Tibial nerve (tissue), 4 donors: ENCODE data around the gene DNTTIP2. TPM values are rescaled to one million over a fixed set of nuclear protein-coding genes. Genes with fewer than 3 reads are reported as not detected.

Experiments used
- DNase-seq, 2 donors: peaks; one replicate each; pipeline ENCODE4 v3.0.0-alpha.2; 2019; ENCODE audit warnings: low spot score in 2 of 2
- H3K27ac ChIP-seq, 4 donors: fragments of 200-600 bp; sonication (generic) in 3 of 4; one replicate each; pipeline ENCODE4 v1.5.1; 2017 to 2019; ENCODE audit warnings: mild to moderate bottlenecking in 1 of 4
- H3K27me3 ChIP-seq, 2 donors: fragments of 200-600 bp; sonication (generic) in 1 of 2; one replicate each; pipeline versions ENCODE4 v1.5.1 to v1.6.0; 2017 to 2019
- H3K36me3 ChIP-seq, 3 donors: fragments of 200-600 bp; sonication (generic); one replicate each; pipeline ENCODE4 v1.5.1; 2018 to 2019
- H3K4me1 ChIP-seq, 4 donors: fragments of 200-600 bp; sonication (generic) in 3 of 4; one replicate each; pipeline ENCODE4 v1.5.1; 2017 to 2019
- H3K4me3 ChIP-seq, 4 donors: fragments of 200-600 bp; sonication (generic) in 3 of 4; one replicate each; pipeline ENCODE4 v1.5.1; 2017 to 2019; ENCODE audit warnings: mild to moderate bottlenecking in 1 of 4, moderate library complexity in 1 of 4
- H3K9me3 ChIP-seq, 4 donors: fragments of 200-600 bp; sonication (generic) in 3 of 4; one replicate each; pipeline ENCODE4 v1.5.1; 2017 to 2019
- CTCF ChIP-seq, 5 experiments: fragments of 200-600 bp in 3 of 5; fragments of 450-650 bp in 2 of 5; sonication (generic) in 3 of 5; IDR thresholded peaks; one replicate each; pipeline ENCODE4 v1.5.1; 2016 to 2019; ENCODE audit warnings: antibody characterized with exemption in 5 of 5, mild to moderate bottlenecking in 3 of 5, moderate library complexity in 2 of 5
- EP300 ChIP-seq, 2 donors: sonication (generic); formaldehyde crosslinking; IDR thresholded peaks; one replicate each; pipeline ENCODE4 v1.6.1; 2017; ENCODE audit warnings: antibody characterized with exemption in 2 of 2, mild to moderate bottlenecking in 1 of 2
- POLR2A ChIP-seq, 2 donors: fragments of 450-650 bp; IDR thresholded peaks; one replicate each; pipeline ENCODE4 v1.6.1; 2017; ENCODE audit warnings: antibody characterized with exemption in 2 of 2, mild to moderate bottlenecking in 2 of 2, moderate library complexity in 2 of 2
- WGBS, 2 donors: methylation state at CpG; one replicate each; pipeline ENCODE4 v1.1.5; 2018; 5-methylcytosine and 5-hydroxymethylcytosine counted together
- total RNA-seq, 4 donors: library from RNA; depleted of rRNA; stranded (reverse); fragments of >200 nt; gene quantifications; one replicate each; pipeline ENCODE4 v1.1.0, GENCODE V29; 2016

DNTTIP2 gene
- total RNA-seq, 4 donors from 2014 or later, result 11.8 to 36.5 (median 21.3) TPM

- Histone ChIP-seq H3K9me3 (peaks cover 0 to 11% (median 0%) of the 10 kb centered on the region in 4 donors), H3K27ac (no peak overlapping the region), H3K4me3 (no peak overlapping the region), H3K27me3 (no peaks in the 10 kb centered on the region), H3K4me1 (peaks cover 0 to 40% (median 11%) of the 10 kb centered on the region in 4 donors), H3K36me3 (no peaks in the 10 kb centered on the region)
- no peak for TF ChIP-seq POLR2A (IDR thresholded peaks at IDR 0.05)
- TF ChIP-seq EP300 (IDR thresholded peaks at IDR 0.05), result no peak
- no peak for DNase-seq
- WGBS, 2 donors, result 69 to 71% methylated on average over 3 of the region's 3 CpGs
Measured at GRCh38 chr1:93906480-93906879, 27.5 kb upstream of the DNTTIP2 start.

GRCh38 chr1:93905734-93906133, 26.7 kb upstream of the DNTTIP2 start:
- TF ChIP-seq EP300 (IDR thresholded peaks at IDR 0.05) (no peak), CTCF (IDR thresholded peaks at IDR 0.05) (no peak), POLR2A (IDR thresholded peaks at IDR 0.05) (no peak)
- H3K36me3 ChIP-seq, result peaks cover 0 to 7% (median 0%) of the 10 kb centered on the region in 3 donors
- no peak overlapping the region for H3K4me3 ChIP-seq
- no peaks in the 10 kb centered on the region for H3K27me3 ChIP-seq
- no peak overlapping the region for H3K27ac ChIP-seq
- no peak for DNase-seq
- WGBS, 2 donors, result 91 to 94% methylated on average over 2 of the region's 2 CpGs
- peaks cover 0 to 6% (median 0%) of the 10 kb centered on the region in 4 donors for H3K9me3 ChIP-seq
- peaks cover 0 to 40% (median 11%) of the 10 kb centered on the region in 4 donors for H3K4me1 ChIP-seq

GRCh38 chr1:93905051-93905450, 26.0 kb upstream of the DNTTIP2 start:
- TF ChIP-seq POLR2A (IDR thresholded peaks at IDR 0.05) (no peak), EP300 (IDR thresholded peaks at IDR 0.05) (no peak), CTCF (IDR thresholded peaks at IDR 0.05) (no peak)
- H3K4me3 ChIP-seq, result no peak overlapping the region
- WGBS, 2 donors, result 36 to 50% methylated on average over 1 of the region's 1 CpG
- H3K9me3 ChIP-seq, result no peaks in the 10 kb centered on the region
- peaks cover 0 to 40% (median 11%) of the 10 kb centered on the region in 4 donors for H3K4me1 ChIP-seq
- H3K36me3 ChIP-seq, result peaks cover 0 to 14% (median 0%) of the 10 kb centered on the region in 3 donors
- DNase-seq, result no peak
- H3K27ac ChIP-seq, result no peak overlapping the region
- H3K27me3 ChIP-seq, result no peaks in the 10 kb centered on the region

GRCh38 chr1:93904228-93904627, 25.2 kb upstream of the DNTTIP2 start:
- Histone ChIP-seq H3K27ac (peak overlapping the region in 1 of 4 donors; percentile 10), H3K36me3 (peaks cover 0 to 17% (median 0%) of the 10 kb centered on the region in 3 donors), H3K27me3 (no peaks in the 10 kb centered on the region), H3K9me3 (no peaks in the 10 kb centered on the region), H3K4me3 (no peak overlapping the region), H3K4me1 (peaks cover 0 to 40% (median 11%) of the 10 kb centered on the region in 4 donors)
- TF ChIP-seq CTCF (IDR thresholded peaks at IDR 0.05), result no peak
- peak in 1 of 2 donors; percentile 12 for TF ChIP-seq EP300 (IDR thresholded peaks at IDR 0.05)
- 40 to 50% methylated on average over 2 of the region's 2 CpGs for WGBS, 2 donors
- DNase-seq, result no peak

- 97% methylated on average over 3 of the region's 3 CpGs for WGBS, 2 donors
- peaks cover 0 to 43% (median 2%) of the 10 kb centered on the region in 3 donors for H3K36me3 ChIP-seq
- H3K27me3 ChIP-seq, result no peaks in the 10 kb centered on the region
- H3K9me3 ChIP-seq, result no peaks in the 10 kb centered on the region
- H3K4me3 ChIP-seq, result no peak overlapping the region
- no peak for TF ChIP-seq CTCF (IDR thresholded peaks at IDR 0.05)
- no peak for TF ChIP-seq EP300 (IDR thresholded peaks at IDR 0.05)
- no peak for TF ChIP-seq POLR2A (IDR thresholded peaks at IDR 0.05)
- H3K27ac ChIP-seq, result no peak overlapping the region
- no peak for DNase-seq
- H3K4me1 ChIP-seq, result peaks cover 0 to 23% (median 3%) of the 10 kb centered on the region in 4 donors
Measured at GRCh38 chr1:93900723-93901504, 21.9 kb upstream of the DNTTIP2 start.
